ENCODE measurements around the gene TMEM176B. TPM values are rescaled to one million over a fixed set of nuclear protein-coding genes. Genes with fewer than 3 reads are reported as not detected.
A peak's percentile ranks its signal among the peaks of the same experiment; 100 is the strongest.

The TMEM176B gene
- polyA plus RNA-seq, 3 donors: 30.6 to 1,279 (median 415) TPM

GRCh38 chr7:150826061-150826849, 26.1 kb upstream of the TMEM176B start:
- Mint-ChIP-seq H3K4me3 (no peak overlapping the region), H3K36me3 (no peaks in the 10 kb centered on the region), H3K4me1 (peaks cover 7% of the 10 kb centered on the region), H3K9me3 (peaks cover 2 to 12% (median 8%) of the 10 kb centered on the region in 7 donors), H3K27me3 (ENCODE audit: low read depth in 3 of 3) (peaks cover 2 to 18% (median 15%) of the 10 kb centered on the region in 3 donors), H3K27ac (no peak overlapping the region)
- H3K9ac ChIP-seq (ENCODE audit: insufficient read depth, low read length, poor library complexity, severe bottlenecking): no peak overlapping the region
- no peak overlapping the region for H3K27ac ChIP-seq (ENCODE audit: low read depth in 1 of 2, low read length in 2 of 2)
- H3K79me2 ChIP-seq (ENCODE audit: insufficient read depth, low read length): no peaks in the 10 kb centered on the region
- H3K4me3 ChIP-seq (replicated peaks in 1 of 3; ENCODE audit: low read depth in 2 of 3, low read length in 3 of 3): no peak overlapping the region
- intact Hi-C loops (cut with micrococcal nuclease): no loop called here
- H3K9me3 ChIP-seq (replicated peaks in 1 of 2; ENCODE audit: control insufficient read depth in 1 of 2, insufficient read depth in 1 of 2, low read length in 2 of 2): no peaks in the 10 kb centered on the region
- WGBS (ENCODE audit: insufficient coverage): 87% methylated on average over 5 of the region's 6 CpGs
- no peak overlapping the region for H3K4me2 ChIP-seq (replicated peaks; ENCODE audit: extremely low read depth, low read length, poor library complexity, severe bottlenecking)
- no peak overlapping the region for H2AFZ ChIP-seq (ENCODE audit: insufficient read depth, low read depth, low read length, poor library complexity, severe bottlenecking)
- H3K4me1 ChIP-seq (ENCODE audit: control insufficient read depth in 1 of 2, insufficient read depth in 2 of 2, low read length in 2 of 2): no peaks in the 10 kb centered on the region
- H3K27me3 ChIP-seq (ENCODE audit: control insufficient read depth in 2 of 2, insufficient read depth in 2 of 2, low read length in 2 of 2): peaks cover 0 to 3% of the 10 kb centered on the region in 2 donors
- no peak for TF ChIP-seq CTCF (IDR thresholded peaks at IDR 0.05)
- DNase-seq: no peak
- H3K36me3 ChIP-seq (replicated peaks in 1 of 2; ENCODE audit: control insufficient read depth in 1 of 2, insufficient read depth in 2 of 2, low read length in 2 of 2): no peaks in the 10 kb centered on the region
- H4K20me1 ChIP-seq (ENCODE audit: insufficient read depth, low read length): no peaks in the 10 kb centered on the region

- no peaks in the 10 kb centered on the region for H3K4me1 ChIP-seq (ENCODE audit: control insufficient read depth in 1 of 2, insufficient read depth in 2 of 2, low read length in 2 of 2)
- peaks cover 0 to 3% of the 10 kb centered on the region in 2 donors for H3K27me3 ChIP-seq (ENCODE audit: control insufficient read depth in 2 of 2, insufficient read depth in 2 of 2, low read length in 2 of 2)
- no peak overlapping the region for H3K27ac ChIP-seq (ENCODE audit: low read depth in 1 of 2, low read length in 2 of 2)
- peaks cover 4 to 13% (median 13%) of the 10 kb centered on the region in 3 donors for H3K27me3 Mint-ChIP-seq (ENCODE audit: low read depth in 3 of 3)
- no peaks in the 10 kb centered on the region for H3K36me3 Mint-ChIP-seq
- peaks cover 2 to 16% (median 9%) of the 10 kb centered on the region in 7 donors for H3K9me3 Mint-ChIP-seq
- H3K79me2 ChIP-seq (ENCODE audit: insufficient read depth, low read length): no peaks in the 10 kb centered on the region
- intact Hi-C loops (cut with micrococcal nuclease): no loop called here
- no peak overlapping the region for H3K4me2 ChIP-seq (replicated peaks; ENCODE audit: extremely low read depth, low read length, poor library complexity, severe bottlenecking)
- no peak overlapping the region for H3K9ac ChIP-seq (ENCODE audit: insufficient read depth, low read length, poor library complexity, severe bottlenecking)
- DNase-seq: no peak
- no peak overlapping the region for H3K4me3 ChIP-seq (replicated peaks in 1 of 3; ENCODE audit: low read depth in 2 of 3, low read length in 3 of 3)
- H3K4me1 Mint-ChIP-seq: peaks cover 6% of the 10 kb centered on the region
- TF ChIP-seq CTCF (IDR thresholded peaks at IDR 0.05): no peak
- H3K9me3 ChIP-seq (replicated peaks in 1 of 2; ENCODE audit: control insufficient read depth in 1 of 2, insufficient read depth in 1 of 2, low read length in 2 of 2): no peaks in the 10 kb centered on the region
- H3K27ac Mint-ChIP-seq: peak overlapping the region in 1 of 7 donors; percentile 45
- no peaks in the 10 kb centered on the region for H4K20me1 ChIP-seq (ENCODE audit: insufficient read depth, low read length)
- 95% methylated on average over 15 of the region's 20 CpGs for WGBS (ENCODE audit: insufficient coverage)
- H3K36me3 ChIP-seq (replicated peaks in 1 of 2; ENCODE audit: control insufficient read depth in 1 of 2, insufficient read depth in 2 of 2, low read length in 2 of 2): no peaks in the 10 kb centered on the region
- no peak overlapping the region for H2AFZ ChIP-seq (ENCODE audit: insufficient read depth, low read depth, low read length, poor library complexity, severe bottlenecking)
- no peak overlapping the region for H3K4me3 Mint-ChIP-seq
Measured at GRCh38 chr7:150824379-150825177, 24.4 kb upstream of the TMEM176B start.

Data from CD14-positive monocyte (primary cell).